ENCODE measurements around the gene EFCAB6. TPM values are rescaled to one million over a fixed set of nuclear protein-coding genes. Genes with fewer than 3 reads are reported as not detected.
"Not testable (repeated sequence)": the region's sequence is repeated elsewhere in the genome, so short reads cannot be mapped to it uniquely, and the experiment has no call there.

The EFCAB6 gene
- total RNA-seq, 1 experiment from 2014 or later: 0.88 TPM

DNA sequence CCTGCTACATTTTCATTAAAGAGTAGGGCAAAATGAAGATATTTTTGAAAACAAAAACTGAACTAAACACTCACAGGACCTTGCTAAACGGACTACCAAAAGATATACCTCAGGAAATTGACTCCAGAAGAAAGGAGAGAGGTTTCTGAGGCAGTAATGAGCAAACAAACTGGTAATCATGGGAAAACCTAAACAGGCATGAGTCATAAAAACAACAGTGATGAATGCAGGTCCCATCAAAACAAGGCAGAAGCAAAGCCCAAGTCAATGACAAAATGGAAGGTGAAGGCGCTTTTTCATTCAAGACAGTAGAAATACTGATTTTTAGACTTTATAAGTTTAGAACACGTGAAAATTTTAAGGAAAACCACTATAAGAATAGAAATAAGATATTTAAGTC, 104.5 kb downstream of the EFCAB6 start:
- peak; percentile 23 for DNase-seq (ENCODE audit: low spot score)

DNA sequence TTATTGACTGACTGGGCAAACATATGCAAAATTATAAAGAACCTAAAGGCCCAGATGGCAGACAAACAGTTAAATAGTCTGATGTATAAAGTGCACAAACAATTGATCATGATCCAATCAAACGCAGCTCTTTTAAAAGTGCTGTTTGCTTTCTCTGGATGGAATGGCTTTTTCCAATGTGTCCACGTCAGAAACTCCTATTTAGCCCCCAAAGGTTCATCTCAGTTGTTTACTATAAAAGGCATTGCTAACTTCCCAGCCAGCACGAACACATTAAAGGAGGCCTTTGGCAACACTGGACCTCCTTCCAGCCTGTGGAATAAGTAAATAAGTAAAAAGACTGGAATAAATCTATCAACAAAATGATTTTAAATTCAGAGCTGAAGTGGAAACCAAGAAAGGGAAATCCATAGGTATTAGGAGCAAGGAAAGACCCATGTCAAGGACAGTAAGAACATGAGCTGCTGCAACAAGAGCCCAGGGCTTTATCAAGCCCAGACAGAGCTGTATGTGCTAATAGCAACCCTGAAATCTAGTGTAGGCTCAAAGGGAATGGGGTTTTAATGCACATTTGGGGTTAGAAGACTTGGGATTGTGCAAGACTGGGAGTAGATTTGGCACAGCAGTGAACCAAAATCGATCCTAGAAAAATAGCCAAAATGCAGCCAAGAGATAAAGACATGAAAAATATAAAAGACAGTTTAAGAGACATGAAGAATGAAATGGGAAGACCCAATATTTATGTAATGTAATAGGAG, 105.4 kb downstream of the EFCAB6 start:
- DNase-seq (ENCODE audit: low spot score): no peak

DNA sequence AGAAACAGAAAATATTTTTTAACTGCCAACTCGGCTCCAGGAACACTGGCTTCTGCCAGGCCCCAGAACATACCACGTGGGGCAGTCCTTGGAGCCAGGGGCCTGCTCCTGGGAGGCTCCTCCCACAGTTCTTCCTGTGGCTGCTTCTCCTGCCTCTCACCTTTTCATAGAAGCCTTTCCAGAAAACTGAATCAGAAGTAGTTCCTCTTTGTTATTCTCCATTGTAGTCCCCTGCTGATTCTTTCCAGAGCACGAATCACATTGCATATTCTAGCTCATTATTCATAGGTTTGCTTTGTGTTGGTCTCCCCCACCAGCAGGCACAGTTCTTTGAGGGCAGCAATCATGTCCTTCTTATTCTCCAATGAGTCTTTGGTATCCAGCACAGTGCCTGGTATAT, 106.0 kb downstream of the EFCAB6 start:
- no peak for DNase-seq (ENCODE audit: low spot score)

DNA sequence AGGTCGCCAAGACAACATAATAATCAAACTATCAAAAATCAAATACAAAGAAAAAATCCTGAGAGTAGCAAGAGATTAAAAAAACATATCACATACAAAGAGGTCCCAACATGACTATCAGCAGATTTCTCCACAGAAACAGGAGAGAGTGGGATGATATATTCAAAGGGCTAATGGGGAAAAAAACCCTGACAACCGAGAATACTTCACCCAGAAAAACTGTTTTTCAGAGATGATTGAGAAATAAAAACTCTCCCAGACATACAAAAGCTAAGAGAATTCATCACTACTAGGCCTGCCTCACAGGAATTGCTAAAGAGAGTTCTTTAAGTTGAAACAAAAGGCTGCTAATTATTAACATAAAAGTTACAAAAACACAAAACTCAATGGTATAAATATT, 108.1 kb downstream of the EFCAB6 start:
- no peak for DNase-seq (ENCODE audit: low spot score)

DNA sequence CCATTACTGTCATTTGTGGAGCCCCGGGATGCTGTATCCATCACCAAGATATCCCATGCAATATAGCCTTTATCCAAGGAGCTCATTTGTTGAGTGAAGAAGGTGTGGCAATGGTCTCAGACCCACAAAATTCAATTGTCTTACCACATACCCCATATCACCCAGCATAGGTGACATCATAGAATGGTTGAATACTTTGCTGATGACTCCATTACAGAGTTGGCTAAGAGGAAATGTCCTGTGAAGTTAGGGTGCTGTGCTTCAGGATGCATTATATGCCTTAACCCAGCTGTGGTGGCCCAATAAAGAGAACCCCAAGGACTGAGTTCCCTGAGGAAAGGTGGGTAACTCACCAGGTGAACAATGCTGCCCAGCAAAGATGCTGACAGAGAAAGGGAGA, 113.7 kb downstream of the EFCAB6 start:
- DNase-seq (ENCODE audit: low spot score): no peak

DNA sequence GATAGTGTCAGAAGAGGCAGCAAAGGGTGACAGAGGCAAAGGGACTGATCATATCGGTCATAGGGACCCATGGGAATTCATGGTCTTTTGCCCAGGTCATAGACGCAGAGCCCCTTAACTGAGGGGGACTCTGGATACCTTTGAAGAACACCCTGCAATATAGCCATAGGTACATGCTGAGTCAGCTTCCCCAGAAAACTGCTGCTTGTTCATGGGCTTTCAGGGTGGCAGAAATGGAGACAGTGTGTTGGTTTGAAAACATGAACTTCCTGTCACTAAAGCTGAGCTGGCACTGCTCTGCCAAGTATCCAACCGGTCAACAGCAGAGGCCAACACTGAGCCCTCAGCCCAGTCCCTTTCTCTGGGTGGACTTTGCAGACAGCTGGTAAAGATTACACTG, 114.2 kb downstream of the EFCAB6 start:
- DNase-seq (ENCODE audit: low spot score): no peak

DNA sequence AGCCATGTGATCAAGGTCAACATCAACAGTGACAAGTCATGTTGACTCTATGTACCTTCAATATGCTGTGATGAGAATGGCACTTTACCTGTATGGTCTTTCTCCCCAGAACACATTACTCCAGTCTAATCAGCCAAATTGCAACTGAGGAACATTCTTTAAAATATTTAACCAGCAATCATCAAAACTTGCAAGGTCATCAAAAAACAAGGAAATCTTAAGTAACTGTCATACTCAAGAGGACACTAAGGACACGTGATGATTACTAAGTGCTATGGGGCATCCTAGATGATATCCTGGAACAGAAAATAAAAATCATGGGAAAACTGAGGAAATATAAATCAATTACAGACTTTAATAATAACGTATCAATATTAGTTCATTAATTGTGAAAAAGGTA, 118.9 kb downstream of the EFCAB6 start:
- no peak for DNase-seq (ENCODE audit: low spot score)

DNA sequence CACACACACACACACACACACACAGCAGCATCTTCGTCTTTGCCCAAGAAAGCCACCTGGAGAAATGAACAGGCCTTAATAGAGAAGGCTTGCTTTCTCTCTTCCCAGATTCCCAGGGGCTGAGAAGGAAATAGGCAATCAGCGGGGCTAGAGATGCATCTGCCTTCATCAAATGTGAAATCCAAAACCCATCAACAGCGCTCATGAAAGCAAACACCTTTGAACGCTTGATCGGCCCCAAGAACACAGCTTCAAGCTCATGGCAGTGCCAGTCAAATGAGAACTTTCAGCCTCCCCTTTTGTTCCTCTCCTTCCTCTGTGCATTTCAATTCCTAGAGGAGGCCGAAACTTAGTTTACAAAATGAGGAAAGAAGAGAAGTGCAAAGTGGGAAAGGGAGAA, 122.7 kb downstream of the EFCAB6 start:
- DNase-seq (ENCODE audit: low spot score): no peak

DNA sequence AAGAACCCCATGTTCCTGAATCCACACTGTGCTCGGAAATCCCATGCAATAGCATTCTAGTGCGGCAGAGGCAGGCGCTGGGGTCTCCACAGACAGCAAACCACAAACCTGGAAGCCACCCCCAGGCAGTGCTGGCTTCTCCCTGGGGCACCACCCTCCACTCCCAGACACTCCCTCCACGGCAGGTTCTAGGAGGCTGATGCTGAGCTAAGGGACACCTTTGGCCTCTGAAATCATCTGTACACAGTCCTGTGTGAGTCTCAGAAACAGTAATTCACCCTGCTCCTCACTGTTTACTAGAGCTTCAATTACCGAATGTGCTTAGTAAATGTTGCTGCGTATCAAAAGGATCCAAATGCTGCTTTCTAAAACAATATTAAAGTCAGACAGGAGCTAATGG, 129.3 kb downstream of the EFCAB6 start:
- no peak for DNase-seq (ENCODE audit: low spot score)

DNA sequence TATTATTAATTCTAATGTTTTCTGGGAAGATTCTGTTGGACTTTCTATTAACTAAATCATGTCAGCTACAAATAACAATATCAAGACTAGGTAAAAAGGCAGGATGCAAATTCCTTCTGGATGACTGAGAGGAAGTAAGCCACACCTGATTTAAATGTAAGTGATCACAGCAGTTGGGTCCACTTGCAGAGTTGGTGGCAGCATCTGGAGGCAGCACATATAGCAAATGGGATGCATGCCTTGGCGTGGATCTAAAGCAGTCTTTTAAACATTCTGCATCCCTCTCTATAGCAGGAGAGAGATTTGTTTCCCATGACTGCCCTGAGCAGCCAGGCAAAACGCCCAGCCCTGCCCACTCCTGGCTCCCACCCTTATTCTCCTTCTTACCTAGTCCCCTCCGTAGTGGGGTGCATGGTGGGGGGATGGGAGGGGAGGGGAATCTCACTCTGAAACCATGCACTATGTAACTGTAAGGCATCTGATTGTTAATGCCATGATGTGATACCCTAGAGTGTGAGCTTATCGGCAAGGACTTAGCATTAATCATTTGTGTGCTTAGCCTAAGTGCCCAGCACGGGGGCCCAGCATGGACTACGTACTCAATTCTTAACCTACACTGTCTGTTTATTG, 130.3 kb downstream of the EFCAB6 start:
- DNase-seq (ENCODE audit: low spot score): no peak

DNA sequence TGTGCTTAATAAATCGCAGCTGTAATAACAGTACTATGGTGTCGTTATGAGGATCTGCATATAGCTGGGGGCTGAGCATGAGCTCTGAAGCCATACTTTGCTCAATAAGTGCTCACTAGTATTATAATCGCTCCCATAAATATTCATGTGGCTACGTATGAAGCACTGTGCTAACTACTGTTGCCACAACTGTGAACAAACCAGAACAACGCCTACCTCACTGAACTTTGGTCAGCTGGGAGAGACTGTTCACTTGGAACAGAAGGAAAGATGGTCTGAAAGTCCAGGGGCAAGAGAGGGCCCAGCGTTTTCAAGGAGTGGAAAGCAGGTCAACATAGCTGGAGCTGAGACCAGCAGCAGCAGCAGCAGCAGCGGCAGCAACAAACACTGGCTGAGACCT, 141.6 kb downstream of the EFCAB6 start:
- no peak for DNase-seq (ENCODE audit: low spot score)

DNA sequence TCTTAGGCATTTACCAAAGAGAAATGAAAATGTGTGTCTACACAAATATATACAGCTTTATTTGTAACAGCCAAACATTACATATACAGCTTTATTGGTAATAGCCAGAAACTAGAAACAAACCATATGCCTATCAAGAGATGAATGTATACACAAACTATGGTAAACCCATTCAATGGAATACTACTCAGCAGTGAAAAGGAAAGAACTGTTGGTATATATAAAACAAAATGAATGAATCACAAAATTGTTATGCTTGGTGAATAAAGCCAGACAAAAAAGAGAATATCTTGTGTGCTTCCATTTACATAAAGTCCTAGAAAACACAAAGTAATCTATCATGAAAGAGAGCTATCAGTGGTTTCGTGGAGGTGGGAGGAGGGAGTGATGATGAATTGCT, 142.9 kb downstream of the EFCAB6 start:
- no peak for DNase-seq (ENCODE audit: low spot score)

DNA sequence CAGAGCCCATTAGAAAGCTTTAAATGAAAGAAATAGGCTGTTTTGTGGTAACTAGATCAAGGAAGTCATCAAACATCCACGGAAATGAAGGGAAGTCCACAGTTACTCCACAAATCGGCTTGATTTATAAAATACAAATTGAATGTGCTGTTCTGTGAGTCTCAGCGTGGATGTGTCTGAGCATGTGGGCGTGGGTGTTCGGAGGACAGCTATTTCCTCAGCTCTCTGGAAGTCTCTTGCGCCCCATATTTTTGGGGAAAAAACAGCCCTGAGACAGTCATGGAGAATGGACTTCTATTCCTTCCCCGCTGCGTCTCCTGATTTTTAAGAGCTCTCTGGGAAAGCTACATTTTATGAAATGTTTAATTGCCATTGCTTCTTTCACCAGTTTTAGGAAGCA, 144.4 kb downstream of the EFCAB6 start:
- DNase-seq (ENCODE audit: low spot score): no peak

DNA sequence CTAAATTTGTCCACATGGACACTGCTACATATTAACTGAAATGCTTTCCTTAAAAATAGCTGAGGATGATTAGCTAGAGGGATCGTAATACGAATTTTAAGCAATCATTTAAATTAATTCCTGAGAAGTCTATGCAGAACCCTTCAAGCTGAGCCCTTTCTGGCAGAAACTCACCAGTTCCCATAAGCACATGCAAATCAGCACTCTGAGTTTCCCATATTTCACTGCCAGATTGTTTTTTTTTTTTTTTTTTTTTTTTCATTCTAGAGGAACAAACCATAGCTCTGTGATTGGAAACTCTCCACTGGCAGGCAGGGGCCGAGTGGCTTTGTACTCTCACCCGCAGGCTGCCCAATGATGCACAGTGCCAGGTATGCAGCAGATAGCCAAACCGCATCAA, 145.6 kb downstream of the EFCAB6 start:
- no peak for DNase-seq (ENCODE audit: low spot score)

DNA sequence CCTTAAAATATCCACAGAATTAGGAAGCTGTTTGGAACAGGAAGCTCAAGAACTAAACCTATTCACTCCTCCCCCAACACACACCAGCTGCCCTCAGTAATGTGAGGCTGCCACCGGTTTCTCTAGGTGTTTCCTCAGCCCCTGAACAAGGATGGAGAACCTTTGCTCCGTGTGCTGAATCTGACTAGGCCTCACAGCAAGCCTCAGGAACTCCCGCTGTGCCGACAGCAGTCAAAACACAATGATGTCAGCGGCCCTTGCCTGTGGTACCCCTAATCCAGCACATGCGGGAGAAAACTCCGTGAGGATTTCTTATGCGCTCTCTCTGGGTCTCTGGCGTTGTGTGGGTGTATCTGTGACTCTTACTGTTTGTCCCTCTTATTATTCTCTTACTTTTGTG, 153.3 kb downstream of the EFCAB6 start:
- no peak for DNase-seq (ENCODE audit: low spot score)

DNA sequence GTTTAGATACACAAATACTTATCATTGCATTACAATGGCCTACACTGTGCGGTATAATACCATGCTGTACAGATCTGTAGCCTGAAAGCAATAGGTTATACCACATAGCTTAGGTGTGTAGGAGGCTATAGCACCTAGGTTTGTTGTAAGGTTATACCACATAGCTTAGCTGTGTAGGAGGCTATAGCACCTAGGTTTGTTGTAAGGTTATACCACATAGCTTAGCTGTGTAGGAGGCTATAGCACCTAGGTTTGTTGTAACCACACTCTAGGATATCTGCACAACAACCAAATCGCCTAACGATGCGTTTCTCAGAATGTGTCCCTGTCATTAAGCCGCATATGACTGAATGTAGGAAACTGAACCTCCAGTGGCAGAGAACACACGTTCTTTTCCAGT, 155.5 kb downstream of the EFCAB6 start:
- not testable (repeated sequence) for DNase-seq (ENCODE audit: low spot score)

DNA sequence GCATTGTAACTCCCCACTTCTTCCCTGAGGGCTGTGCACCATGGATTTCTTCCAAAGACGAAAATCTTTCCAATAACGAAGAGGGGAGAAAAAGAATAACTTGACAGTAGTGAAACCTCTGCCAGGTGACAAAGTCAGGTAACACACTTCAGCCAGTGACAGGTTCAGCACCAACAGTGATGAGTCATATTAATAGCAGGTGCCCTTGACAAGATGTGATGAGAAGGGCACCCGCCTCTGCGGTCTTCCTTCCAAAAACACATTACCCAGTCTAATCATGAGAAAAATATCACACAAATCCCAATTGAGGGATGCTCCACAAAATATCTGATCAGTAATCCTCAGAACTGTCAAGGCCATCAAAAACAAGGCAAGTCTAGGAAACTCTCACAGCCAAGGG, 157.8 kb downstream of the EFCAB6 start:
- DNase-seq (ENCODE audit: low spot score): no peak

DNA sequence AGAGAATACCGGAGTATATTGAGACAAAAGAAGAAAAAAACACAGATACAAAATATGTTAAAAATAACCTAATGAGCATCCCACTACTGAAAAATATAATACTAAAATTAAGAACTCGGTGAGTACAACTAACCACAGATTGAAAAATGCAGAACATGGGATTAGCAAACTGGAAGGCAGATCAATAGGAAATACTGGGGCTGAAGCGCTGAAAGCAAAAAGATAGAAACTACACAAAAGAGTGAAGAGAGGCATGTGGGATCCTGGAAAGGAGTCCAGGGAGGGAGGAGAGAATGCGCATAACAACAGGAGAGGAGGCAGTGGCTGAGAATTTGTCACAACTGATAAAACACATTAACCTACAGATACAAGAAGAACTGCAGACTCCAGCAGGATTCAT, 159.3 kb downstream of the EFCAB6 start:
- DNase-seq (ENCODE audit: low spot score): no peak

DNA sequence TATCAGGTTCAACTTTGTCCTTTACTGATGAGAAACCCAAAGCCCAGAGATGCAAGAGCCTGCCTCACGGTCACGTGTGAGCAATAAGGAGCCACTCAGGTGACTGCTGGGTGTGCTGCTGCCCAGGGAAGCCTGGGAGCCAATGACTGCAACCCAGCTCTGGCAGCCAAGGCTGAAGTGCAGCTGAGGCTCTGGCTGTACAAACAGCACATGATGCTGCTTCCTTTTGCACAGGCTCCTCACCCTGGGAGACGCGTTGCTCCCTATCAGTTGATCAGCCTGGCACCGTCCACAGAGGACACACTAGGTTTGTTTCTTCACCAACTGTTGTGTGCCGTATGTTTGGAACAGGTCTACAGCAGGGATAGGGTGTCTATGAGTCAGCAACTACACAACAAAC, 168.7 kb downstream of the EFCAB6 start:
- no peak for DNase-seq (ENCODE audit: low spot score)

DNA sequence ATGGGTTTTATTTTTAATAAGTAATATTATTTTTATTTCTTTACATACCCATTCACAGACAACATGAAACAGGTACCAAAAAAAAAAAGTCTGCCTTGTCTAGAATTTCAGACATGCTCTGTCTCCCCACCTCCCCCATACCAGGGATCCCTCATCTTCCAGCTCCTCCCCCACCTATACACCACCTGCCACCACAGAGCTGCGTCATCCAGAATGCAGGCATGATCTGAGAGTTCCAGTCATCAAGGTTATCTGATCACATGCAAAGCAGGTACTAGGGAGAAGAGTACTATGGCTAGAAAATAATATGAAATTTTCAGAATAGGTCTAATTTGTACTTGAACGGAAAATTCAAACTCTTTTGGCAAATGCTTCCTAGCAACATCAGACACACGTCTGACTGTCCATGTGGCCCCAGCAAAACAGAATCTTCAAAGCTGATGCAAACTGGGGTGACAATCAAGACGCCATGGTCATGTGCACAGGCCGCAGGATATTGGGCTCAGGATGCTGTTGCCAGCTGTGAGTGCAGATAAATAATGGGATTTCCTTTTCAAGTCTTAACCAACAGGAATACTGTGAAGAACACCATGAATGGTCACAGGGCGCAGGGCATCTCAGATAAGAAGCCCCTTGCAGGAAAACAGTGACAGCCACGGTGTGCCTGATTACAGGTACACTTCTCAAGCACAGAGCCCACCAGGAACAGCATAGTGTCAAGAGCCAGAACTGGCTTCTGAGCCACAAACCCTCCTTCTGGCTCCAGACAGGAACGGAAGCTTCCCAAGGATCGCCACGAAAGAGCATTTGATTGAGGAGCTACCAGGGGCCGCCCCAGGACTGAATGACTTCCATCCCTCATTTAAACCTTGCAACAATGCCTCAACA, 169.5 kb downstream of the EFCAB6 start:
- no peak for DNase-seq (ENCODE audit: low spot score)

DNA sequence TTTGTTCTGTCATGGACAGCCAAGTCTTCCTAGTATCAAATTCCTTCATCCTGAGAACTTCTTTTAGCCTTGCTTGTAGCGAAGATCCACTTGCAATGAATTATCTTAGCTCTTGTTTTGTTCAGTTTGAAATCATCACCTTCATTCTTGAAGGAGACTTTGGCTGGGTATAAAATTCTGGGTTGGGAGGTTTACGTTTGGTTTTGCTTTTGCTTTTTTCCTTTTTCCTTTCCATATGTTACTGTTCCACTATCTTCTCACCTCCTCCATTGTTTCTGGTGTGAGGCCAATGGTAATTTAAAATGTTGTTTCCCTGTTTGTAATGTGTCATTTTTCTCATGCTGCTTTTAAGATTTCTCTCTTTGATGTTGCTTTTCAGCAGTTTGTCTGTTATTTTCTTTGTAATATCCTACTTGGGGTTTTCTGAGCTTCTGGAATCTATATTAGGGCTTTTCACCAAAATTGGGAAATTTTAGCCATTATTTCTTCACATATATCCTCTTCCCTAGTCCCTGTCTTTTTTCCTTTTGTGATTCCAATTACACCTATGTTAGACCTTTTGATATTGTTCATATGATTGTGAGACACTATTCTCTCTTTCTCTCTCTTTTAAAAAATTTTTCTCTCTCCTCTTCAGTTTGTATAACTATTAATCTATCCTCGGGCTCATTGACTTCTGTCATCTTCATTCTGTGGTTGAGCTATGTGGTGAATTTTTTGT, 172.7 kb downstream of the EFCAB6 start:
- no peak for DNase-seq (ENCODE audit: low spot score)
